D721Med (cell line): ENCODE measurements around the gene ODF2.

ENCODE experiments used
- DNase-seq: peaks from one replicate; pipeline ENCODE4 v3.0.0; 2011; ENCODE audit warnings: low spot score; ENCODE audit not compliant: insufficient read length
- FAIRE-seq: peaks from 2 replicates; lab custom pipeline; 2011; peaks lifted over from hg19 to GRCh38; lab: Jason Lieb, UNC
- CTCF ChIP-seq: IDR thresholded peaks from 2 replicates; pipeline ENCODE4 v1.5.1; 2012; ENCODE audit warnings: mild to moderate bottlenecking, control low read depth; ENCODE audit not compliant: insufficient read depth; ENCODE audit errors: missing control alignments

The ODF2 gene

GRCh38 chr9:128428644-128429512 is 26.9 kb upstream of the ODF2 start:
- FAIRE-seq (no peak), DNase-seq (no peak)
- no peak for TF ChIP-seq CTCF

- no peak for FAIRE-seq
- TF ChIP-seq CTCF: peak; percentile 6
- no peak for DNase-seq
These were observed 26.2 kb upstream of the ODF2 start for GRCh38 chr9:128429513-128430086.

GRCh38 chr9:128431207-128431606 is 24.6 kb upstream of the ODF2 start:
- FAIRE-seq: no peak
- TF ChIP-seq CTCF: no peak
- no peak for DNase-seq

- no peak for TF ChIP-seq CTCF
- FAIRE-seq (no peak), DNase-seq (no peak)
These were observed 21.5 kb upstream of the ODF2 start for GRCh38 chr9:128434340-128434739.

- DNase-seq: no peak
- FAIRE-seq: no peak
- TF ChIP-seq CTCF: no peak
These were observed 20.2 kb upstream of the ODF2 start for GRCh38 chr9:128435611-128436010.

- FAIRE-seq: no peak
- peak; percentile 74 for DNase-seq
- peak; percentile 87 for TF ChIP-seq CTCF
These were observed 17.3 kb upstream of the ODF2 start for GRCh38 chr9:128438343-128439109.

- no peak for FAIRE-seq
- no peak for DNase-seq
- TF ChIP-seq CTCF: no peak
These were observed 16.5 kb upstream of the ODF2 start for GRCh38 chr9:128439273-128439672.
